GM21423 (cell line): ENCODE measurements around the gene OPTN.
A peak's percentile ranks its signal among the peaks of the same experiment; 100 is the strongest.
"Not testable (repeated sequence)": the region's sequence is repeated elsewhere in the genome, so short reads cannot be mapped to it uniquely, and the experiment has no call there.

Experiments used
- ATAC-seq: cut with Tn5 transposase; IDR thresholded peaks from one replicate; pipeline ENCODE4 v1.9.1; 2021; ENCODE audit warnings: mild to moderate bottlenecking, moderate library complexity; ENCODE audit not compliant: unreplicated experiment

OPTN gene

DNA sequence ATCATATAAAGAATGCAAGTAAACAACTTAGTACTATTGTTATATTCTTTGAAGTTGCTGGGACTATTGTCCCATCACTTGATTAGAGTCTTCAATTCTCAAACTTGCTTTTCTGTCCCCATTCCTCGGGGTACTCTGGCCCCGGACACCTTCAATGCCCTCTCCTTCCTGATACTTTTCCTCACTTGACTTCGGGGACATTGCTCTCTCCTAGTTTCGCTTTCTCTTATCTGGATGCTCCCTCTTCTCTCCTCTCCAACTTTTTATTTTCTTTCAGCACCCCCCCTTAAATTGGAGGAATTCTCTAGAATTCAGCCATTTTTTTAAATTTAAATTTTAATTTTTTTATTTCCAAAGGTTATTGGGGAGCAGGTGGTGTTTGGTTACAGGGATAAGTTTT lies 10.6 kb upstream of the OPTN start:
- ATAC-seq, result no peak

GRCh38 chr10:13090289-13090688 lies 9.7 kb upstream of the OPTN start:
- ATAC-seq, result no peak

DNA sequence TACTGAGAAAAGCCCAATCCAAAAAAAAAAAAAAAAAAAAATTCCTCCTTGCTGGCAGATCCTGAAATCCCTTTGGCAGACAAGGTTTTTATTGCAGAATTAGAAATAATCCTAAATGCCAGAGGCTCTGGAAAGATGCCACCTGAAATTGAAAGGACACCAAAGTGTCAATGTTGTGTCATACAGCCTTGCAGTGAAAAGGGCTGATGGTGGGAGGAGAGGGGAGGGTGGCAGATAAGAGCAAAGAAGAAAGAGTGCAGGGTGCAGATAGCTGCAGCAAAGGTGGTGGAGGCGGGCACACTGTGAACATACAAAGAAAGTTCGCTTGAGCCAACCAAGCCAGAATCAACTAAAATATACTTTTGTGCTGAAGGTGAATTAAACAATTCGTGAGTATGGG lies 8.2 kb upstream of the OPTN start:
- ATAC-seq, result no peak

DNA sequence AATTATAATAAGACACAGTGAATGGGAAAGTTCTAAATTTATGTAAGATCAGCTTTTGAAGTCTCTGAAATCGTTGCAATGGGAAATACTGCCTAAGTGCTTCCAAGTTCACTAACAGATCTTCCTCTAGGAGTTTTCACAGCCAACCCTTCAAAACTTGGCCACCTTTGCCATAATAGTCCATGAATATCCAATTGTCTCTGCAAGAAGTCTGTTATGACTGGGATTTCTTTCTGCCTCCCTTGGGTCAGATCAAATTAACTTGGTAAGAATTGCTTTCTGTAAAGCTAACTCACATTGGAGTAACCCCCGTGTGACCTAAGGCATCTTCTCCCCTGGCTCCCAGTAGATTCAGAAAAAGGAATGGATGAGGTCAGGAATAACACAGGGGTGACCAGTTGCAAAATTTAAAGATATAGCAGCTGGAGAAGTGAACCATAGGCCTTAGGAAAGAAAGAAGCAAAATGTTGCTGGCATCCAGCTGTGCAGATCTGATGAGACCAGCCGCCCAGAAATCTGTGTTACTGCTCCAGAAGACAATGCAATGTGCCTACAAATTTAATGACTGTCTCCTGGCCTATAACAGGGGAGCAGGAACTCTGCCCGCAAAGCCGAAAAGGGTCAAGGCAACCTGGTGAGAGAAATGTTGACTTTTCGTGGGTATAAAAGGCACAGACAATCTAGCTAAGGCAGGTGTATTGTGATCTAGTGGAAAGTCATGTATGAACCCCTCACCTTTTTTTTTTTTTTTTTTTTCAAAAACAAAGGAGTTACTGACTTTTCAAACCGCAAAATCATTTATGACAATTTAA lies 7.5 kb upstream of the OPTN start:
- ATAC-seq, result no peak

GRCh38 chr10:13094082-13094481 lies 5.9 kb upstream of the OPTN start:
- ATAC-seq, result not testable (repeated sequence)

GRCh38 chr10:13095094-13095493 lies 4.9 kb upstream of the OPTN start:
- no peak for ATAC-seq

GRCh38 chr10:13095929-13096328 lies 4.0 kb upstream of the OPTN start:
- ATAC-seq, result no peak

DNA sequence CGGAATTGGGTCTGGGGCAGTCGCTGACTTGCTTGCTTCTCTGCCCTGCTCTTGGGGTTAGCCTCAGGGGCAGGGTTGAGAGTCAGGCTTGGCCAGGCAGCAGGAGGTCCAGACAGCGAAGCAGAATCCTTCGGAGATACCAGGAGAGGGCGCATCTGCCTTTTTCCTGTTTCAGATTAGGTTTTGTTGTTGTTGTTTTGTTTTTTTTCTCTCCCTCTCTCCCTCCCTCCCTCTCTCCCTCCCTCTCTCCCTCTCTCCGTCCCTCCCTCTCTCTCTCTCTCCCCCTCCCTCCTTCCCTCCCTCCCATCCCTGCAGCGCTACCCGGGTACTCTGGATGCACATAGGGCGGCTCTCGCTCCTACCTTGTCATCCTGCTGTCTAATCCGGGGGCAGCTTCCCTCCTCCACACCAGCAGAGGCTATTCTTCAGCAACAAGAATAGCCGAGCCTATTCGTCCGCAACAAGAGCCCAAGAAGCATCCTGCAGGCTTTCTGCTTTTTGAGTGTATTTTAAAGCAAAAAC lies 758 bp upstream of the OPTN start:
- ATAC-seq, result peak; percentile 29

GRCh38 chr10:13100349-13101294 lies 659 bp downstream of the OPTN start:
- peak; percentile 14 for ATAC-seq

DNA sequence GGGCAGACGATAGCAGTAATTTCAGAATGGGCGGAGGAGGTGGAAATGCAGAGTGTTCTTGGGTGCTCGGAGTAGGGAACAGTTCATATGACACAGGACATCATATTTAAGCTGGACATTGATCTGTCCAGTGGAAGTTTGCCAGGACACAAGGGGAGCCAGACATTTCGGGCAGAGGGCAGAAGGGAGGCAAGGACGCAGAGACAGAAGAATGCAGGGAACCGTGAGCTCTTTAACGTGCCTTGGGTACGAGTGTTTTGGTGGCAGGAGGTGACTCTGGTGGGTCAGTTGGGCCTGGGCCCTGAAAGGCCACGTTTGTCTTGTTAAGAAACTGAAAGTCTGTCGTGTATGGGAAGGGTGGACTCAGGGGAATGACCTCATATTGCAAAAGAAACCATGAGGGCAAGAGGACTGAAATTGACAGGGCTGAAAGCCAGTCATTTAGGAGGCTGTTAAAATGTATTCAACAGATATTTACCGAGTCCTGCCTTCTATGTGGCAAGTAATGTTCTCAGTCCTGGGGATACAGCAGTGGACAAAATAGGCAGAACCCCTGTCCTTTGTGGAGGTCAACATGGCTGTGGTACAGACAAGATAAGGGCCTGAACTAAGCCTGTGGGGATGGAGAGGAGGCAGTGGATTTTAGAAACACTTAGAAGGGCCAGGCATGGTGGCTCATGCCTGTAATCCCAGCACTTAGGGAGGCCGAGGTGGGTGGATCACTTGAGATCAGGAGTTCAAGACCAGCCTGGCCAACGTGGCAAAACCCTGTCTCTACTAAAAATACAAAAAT lies 2.2 kb downstream of the OPTN start:
- ATAC-seq, result no peak

DNA sequence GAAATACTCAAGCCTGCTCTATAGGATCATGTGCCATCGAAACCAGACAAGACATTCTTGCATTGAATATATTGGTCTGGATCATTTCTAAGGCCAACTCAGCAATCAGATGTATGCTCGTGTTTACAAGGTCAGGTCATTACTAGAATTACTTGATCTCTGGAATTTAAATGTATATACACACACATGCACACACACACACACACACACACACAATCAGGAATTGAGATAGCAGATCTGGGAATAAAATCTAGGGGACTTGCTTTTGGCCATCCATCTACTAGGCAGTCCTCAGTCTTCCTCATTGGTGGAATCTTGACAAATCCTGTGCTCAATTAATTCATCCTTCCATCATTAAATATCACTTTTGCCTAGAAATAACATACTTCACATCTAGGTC lies 3.6 kb downstream of the OPTN start:
- no peak for ATAC-seq

- ATAC-seq, result no peak
These were observed 4.7 kb downstream of the OPTN start for GRCh38 chr10:13104697-13105096.

DNA sequence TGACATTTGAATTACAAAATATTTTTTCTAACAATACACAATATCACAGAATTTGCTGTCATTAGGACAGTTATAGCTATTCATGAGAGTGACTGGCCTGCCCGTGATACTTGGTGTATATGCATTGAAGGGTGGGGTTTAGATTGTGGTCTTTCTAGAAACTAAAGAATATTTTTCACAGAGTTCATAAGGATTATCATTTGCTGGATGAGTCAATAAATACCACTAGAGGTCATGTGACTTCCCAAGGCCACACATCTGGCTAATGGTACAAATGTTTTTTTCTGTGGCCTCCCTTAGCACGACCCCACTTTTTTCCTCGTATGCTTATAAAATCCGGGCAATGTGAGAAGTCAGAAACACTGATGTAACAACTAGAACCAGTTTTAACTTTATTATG lies 5.2 kb downstream of the OPTN start:
- ATAC-seq, result no peak

DNA sequence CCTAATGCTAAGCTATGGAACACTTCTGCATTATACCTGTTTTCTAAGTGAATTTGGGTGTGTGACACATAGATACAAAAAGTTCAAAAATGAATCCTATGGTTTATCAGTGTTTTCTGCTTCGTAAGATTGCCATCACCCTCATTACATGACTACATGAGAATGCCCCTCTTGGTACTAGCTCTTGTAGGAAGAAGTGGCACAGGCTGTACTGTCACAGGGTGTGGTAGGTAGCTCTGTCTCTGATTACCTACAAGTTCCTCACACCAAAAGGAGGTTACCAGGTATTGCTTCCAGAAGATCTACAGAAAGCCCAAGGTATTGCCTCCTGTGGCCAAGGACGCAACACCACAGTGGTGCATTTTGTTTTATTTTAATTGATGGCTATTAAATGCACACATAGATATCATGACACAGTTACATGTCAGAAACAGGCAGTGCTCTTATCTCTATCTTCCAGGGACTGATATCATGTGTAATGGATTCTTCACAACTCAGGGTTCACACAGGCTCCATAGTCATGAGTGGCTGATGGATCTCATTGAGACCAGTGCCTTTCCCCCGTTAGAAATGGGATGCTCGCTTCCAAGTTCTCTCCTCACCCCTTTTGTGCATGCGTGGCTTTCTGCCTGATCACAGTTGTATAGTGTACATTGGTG lies 6.6 kb downstream of the OPTN start:
- ATAC-seq, result no peak

- no peak for ATAC-seq
These were observed 10.9 kb downstream of the OPTN start for GRCh38 chr10:13110908-13111307.

GRCh38 chr10:13113544-13113943 lies 13.6 kb downstream of the OPTN start:
- ATAC-seq, result no peak

- ATAC-seq, result no peak
These were observed 16.2 kb downstream of the OPTN start for GRCh38 chr10:13115832-13116803.

GRCh38 chr10:13117841-13118783 lies 18.1 kb downstream of the OPTN start:
- ATAC-seq, result no peak
